ENCODE data around the gene ABTB1. TPM values are rescaled to one million over a fixed set of nuclear protein-coding genes. Genes with fewer than 3 reads are reported as not detected.

Gene ABTB1
- total RNA-seq, 6 donors from 2014 or later, result 28.0 to 262 (median 65.8) TPM

DNA sequence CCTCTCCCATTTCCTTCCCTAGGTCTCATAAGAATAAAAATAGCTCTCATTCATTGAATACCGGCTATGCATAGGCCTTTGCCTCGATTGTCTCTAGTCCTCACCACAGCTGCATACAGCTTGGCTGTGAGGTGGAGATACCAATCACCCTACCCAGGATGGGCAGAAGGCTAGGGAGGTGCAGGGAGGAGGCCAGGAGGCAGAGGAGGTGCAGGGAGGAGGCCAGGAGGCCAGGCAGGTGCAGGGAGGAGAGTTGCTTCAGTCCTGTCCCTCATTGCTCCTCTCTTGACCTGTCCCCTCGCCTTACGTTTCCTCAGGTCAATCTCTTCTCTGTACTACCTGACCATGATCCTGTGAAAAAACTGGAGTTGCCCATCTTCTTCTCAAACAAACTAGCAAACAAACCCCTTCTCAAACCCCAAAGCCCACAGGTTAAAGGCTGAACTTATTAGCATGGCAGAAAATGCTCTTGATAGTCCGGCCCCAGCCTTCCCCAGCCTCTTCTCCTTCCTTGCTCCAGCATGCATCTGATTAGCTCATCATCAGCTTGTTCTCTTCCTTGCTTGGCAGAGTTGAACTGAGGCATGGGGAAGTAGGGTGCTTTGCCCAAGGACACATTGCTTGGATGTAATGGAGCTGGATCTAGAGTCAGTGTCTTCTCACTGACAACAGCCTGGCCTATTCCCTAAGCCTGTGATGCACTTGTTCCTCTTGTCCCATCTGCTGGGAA, 27.9 kb upstream of the ABTB1 start:
- 73 to 79% methylated on average over 5 of the region's 5 CpGs for WGBS, 2 donors
- no peak overlapping the region for H3K27ac ChIP-seq
- no peaks in the 10 kb centered on the region for H3K27me3 ChIP-seq
- H3K9me3 ChIP-seq, result no peaks in the 10 kb centered on the region
- TF ChIP-seq, protein P1, sequence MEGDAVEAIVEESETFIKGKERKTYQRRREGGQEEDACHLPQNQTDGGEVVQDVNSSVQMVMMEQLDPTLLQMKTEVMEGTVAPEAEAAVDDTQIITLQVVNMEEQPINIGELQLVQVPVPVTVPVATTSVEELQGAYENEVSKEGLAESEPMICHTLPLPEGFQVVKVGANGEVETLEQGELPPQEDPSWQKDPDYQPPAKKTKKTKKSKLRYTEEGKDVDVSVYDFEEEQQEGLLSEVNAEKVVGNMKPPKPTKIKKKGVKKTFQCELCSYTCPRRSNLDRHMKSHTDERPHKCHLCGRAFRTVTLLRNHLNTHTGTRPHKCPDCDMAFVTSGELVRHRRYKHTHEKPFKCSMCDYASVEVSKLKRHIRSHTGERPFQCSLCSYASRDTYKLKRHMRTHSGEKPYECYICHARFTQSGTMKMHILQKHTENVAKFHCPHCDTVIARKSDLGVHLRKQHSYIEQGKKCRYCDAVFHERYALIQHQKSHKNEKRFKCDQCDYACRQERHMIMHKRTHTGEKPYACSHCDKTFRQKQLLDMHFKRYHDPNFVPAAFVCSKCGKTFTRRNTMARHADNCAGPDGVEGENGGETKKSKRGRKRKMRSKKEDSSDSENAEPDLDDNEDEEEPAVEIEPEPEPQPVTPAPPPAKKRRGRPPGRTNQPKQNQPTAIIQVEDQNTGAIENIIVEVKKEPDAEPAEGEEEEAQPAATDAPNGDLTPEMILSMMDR (IDR thresholded peaks at IDR 0.05), result no peak
- TF ChIP-seq POLR2AphosphoS5 (IDR thresholded peaks at IDR 0.05) (no peak), EP300 (IDR thresholded peaks at IDR 0.05) (no peak), POLR2A (IDR thresholded peaks at IDR 0.05) (no peak)
- H3K4me1 ChIP-seq, result no peaks in the 10 kb centered on the region
- H3K36me3 ChIP-seq, result no peaks in the 10 kb centered on the region
- DNase-seq (no peak), ATAC-seq (ENCODE audit: low FRiP score in 2 of 2) (no peak)
- H3K4me3 ChIP-seq, result no peak overlapping the region

- Histone ChIP-seq H3K9me3 (no peaks in the 10 kb centered on the region), H3K4me1 (no peaks in the 10 kb centered on the region), H3K27ac (no peak overlapping the region), H3K27me3 (no peaks in the 10 kb centered on the region), H3K36me3 (no peaks in the 10 kb centered on the region), H3K4me3 (no peak overlapping the region)
- no peak for TF ChIP-seq POLR2A (IDR thresholded peaks at IDR 0.05)
- TF ChIP-seq POLR2AphosphoS5 (IDR thresholded peaks at IDR 0.05), result no peak
- TF ChIP-seq, protein P1 (IDR thresholded peaks at IDR 0.05), result no peak
- TF ChIP-seq EP300 (IDR thresholded peaks at IDR 0.05), result no peak
- ATAC-seq (ENCODE audit: low FRiP score in 2 of 2) (peak in 1 of 2 donors; percentile 52), DNase-seq (no peak)
- 94 to 96% methylated on average over 7 to 8 of the region's 8 CpGs for WGBS, 2 donors
These were observed 27.3 kb upstream of the ABTB1 start for GRCh38 chr3:127645371-127646015.

- no peaks in the 10 kb centered on the region for H3K4me1 ChIP-seq
- TF ChIP-seq, protein P1 (IDR thresholded peaks at IDR 0.05), result no peak
- no peaks in the 10 kb centered on the region for H3K36me3 ChIP-seq
- H3K9me3 ChIP-seq, result no peaks in the 10 kb centered on the region
- no peak overlapping the region for H3K27ac ChIP-seq
- DNase-seq (no peak), ATAC-seq (ENCODE audit: low FRiP score in 2 of 2) (no peak)
- no peak overlapping the region for H3K4me3 ChIP-seq
- 93 to 94% methylated on average over 7 to 8 of the region's 10 CpGs for WGBS, 2 donors
- H3K27me3 ChIP-seq, result no peaks in the 10 kb centered on the region
These were observed 26.2 kb upstream of the ABTB1 start for GRCh38 chr3:127646501-127647046.

- H3K4me1 ChIP-seq, result peaks cover 0 to 5% (median 0%) of the 10 kb centered on the region in 4 donors
- no peaks in the 10 kb centered on the region for H3K36me3 ChIP-seq
- H3K9me3 ChIP-seq, result no peaks in the 10 kb centered on the region
- ATAC-seq (ENCODE audit: low FRiP score in 2 of 2), result no peak
- no peak for DNase-seq
- H3K27ac ChIP-seq, result no peak overlapping the region
- TF ChIP-seq, protein P1 (IDR thresholded peaks at IDR 0.05), result no peak
- TF ChIP-seq POLR2AphosphoS5 (IDR thresholded peaks at IDR 0.05) (no peak), EP300 (IDR thresholded peaks at IDR 0.05) (no peak), POLR2A (IDR thresholded peaks at IDR 0.05) (no peak)
- H3K27me3 ChIP-seq, result no peaks in the 10 kb centered on the region
- no peak overlapping the region for H3K4me3 ChIP-seq
- WGBS, 2 donors, result 74 to 76% methylated on average over 6 to 13 of the region's 13 CpGs
These were observed 25.4 kb upstream of the ABTB1 start for GRCh38 chr3:127647166-127647844.
